Measurements from ENCODE around the gene GALNT8. TPM values are rescaled to one million over a fixed set of nuclear protein-coding genes. Genes with fewer than 3 reads are reported as not detected.

Gene GALNT8
- total and polyA plus RNA-seq, 2 of the 8 experiments (the other 6 are each of a cell fraction or from before 2014, with no cell fraction given), result 4.7 to 8.3 TPM

- TF ChIP-seq CHD7 (IDR thresholded peaks at IDR 0.05; ENCODE audit: insufficient replicate concordance, low read length), result no peak
- no peak for TF ChIP-seq BRCA1 (IDR thresholded peaks at IDR 0.05; ENCODE audit: low read depth, low read length)
- no peak for TF ChIP-seq PHF8 (conservative IDR thresholded peaks at IDR 0.05; ENCODE audit: low read depth, low read length)
- no peak for TF ChIP-seq POLR2AphosphoS5 (IDR thresholded peaks at IDR 0.05; ENCODE audit: low read depth, low read length)
- TF ChIP-seq HDAC2 (IDR thresholded peaks at IDR 0.05; ENCODE audit: borderline replicate concordance in 1 of 2, low read depth in 2 of 2, low read length in 2 of 2), result no peak
- no peak for TF ChIP-seq SP2 (IDR thresholded peaks at IDR 0.05; ENCODE audit: low read length)
- TF ChIP-seq SP4 (IDR thresholded peaks at IDR 0.05; ENCODE audit: low read length), result no peak
- TF ChIP-seq EGR1 (IDR thresholded peaks at IDR 0.05; ENCODE audit: borderline replicate concordance, low read depth, low read length), result no peak
- TF ChIP-seq MAFK (IDR thresholded peaks at IDR 0.05; ENCODE audit: low read depth, low read length), result no peak
- no peak for TF ChIP-seq SUZ12 (IDR thresholded peaks at IDR 0.05; ENCODE audit: low read length)
- TF ChIP-seq TBP (IDR thresholded peaks at IDR 0.05; ENCODE audit: low read depth, low read length), result no peak
- no peak for TF ChIP-seq SAP30 (IDR thresholded peaks at IDR 0.05; ENCODE audit: insufficient read depth, insufficient replicate concordance, low read length)
Observed at GRCh38 chr12:4681732-4682131, 38.5 kb upstream of the GALNT8 start (continued).

Data from H1 (cell line).